MM.1S (cell line): ENCODE results near the gene DACT2.
"Not testable (repeated sequence)": the region's sequence is repeated elsewhere in the genome, so short reads cannot be mapped to it uniquely, and the experiment has no call there.

Source experiments
- DNase-seq: peaks from one replicate; pipeline ENCODE4 v3.0.0-alpha.2; 2015
- H2AFZ ChIP-seq: fragments of 300-600 bp; sonication (generic); 2 replicates; pipeline ENCODE4 v1.6.0; 2016; ENCODE audit warnings: antibody characterized with exemption, low read length
- H3F3A ChIP-seq: fragments of 300-600 bp; sonication (generic); 2 replicates; pipeline ENCODE4 v1.6.1; 2016; ENCODE audit warnings: mild to moderate bottlenecking, antibody characterized with exemption, low read length, moderate library complexity, mixed read lengths; ENCODE audit not compliant: insufficient read depth
- H3K27ac ChIP-seq: fragments of 300-600 bp; sonication (generic); 2 replicates; pipeline ENCODE4 v1.5.1; 2016; ENCODE audit warnings: mild to moderate bottlenecking, low read length
- H3K27me3 ChIP-seq: fragments of 300-600 bp; sonication (generic); replicated peaks from 2 replicates; pipeline ENCODE4 v1.6.0; 2016; ENCODE audit warnings: low read length; ENCODE audit not compliant: insufficient read depth
- H3K36me3 ChIP-seq: fragments of 300-600 bp; sonication (generic); replicated peaks from 2 replicates; pipeline ENCODE4 v1.6.1; 2016; ENCODE audit warnings: mild to moderate bottlenecking, low read length, mixed read lengths; ENCODE audit not compliant: insufficient read depth
- H3K4me1 ChIP-seq: fragments of 300-600 bp; sonication (generic); 2 replicates; pipeline ENCODE4 v1.6.1; 2016; ENCODE audit warnings: low read length, mixed read lengths
- H3K4me2 ChIP-seq: fragments of 300-600 bp; sonication (generic); 2 replicates; pipeline ENCODE4 v1.6.0; 2016; ENCODE audit warnings: low read depth, low read length
- H3K4me3 ChIP-seq: fragments of 300-600 bp; sonication (generic); 2 replicates; pipeline ENCODE4 v1.5.1; 2016; ENCODE audit warnings: low read length, mixed read lengths
- H3K79me2 ChIP-seq: fragments of 300-600 bp; sonication (generic); 2 replicates; pipeline ENCODE4 v1.6.1; 2016; ENCODE audit warnings: mixed run types, low read length, mixed read lengths
- H3K9ac ChIP-seq: fragments of 300-600 bp; sonication (generic); 2 replicates; pipeline ENCODE4 v1.6.1; 2016; ENCODE audit warnings: low read length, mixed read lengths
- H3K9me2 ChIP-seq: fragments of 300-600 bp; sonication (generic); replicated peaks from 2 replicates; pipeline ENCODE4 v1.6.1; 2016; ENCODE audit warnings: mild to moderate bottlenecking, low read length, mixed read lengths; ENCODE audit not compliant: insufficient read depth
- H3K9me3 ChIP-seq: fragments of 300-600 bp; sonication (generic); replicated peaks from 2 replicates; pipeline ENCODE4 v1.6.1; 2016; ENCODE audit warnings: mild to moderate bottlenecking, low read length, mixed read lengths; ENCODE audit not compliant: insufficient read depth
- H4K20me1 ChIP-seq: fragments of 300-600 bp; sonication (generic); 2 replicates; pipeline ENCODE4 v1.6.1; 2016; ENCODE audit warnings: mild to moderate bottlenecking, low read length, moderate library complexity, mixed read lengths; ENCODE audit not compliant: insufficient read depth
- CTCF ChIP-seq: fragments of 300-600 bp; sonication (generic); IDR thresholded peaks from 2 replicates; pipeline ENCODE4 v1.5.1; 2016; ENCODE audit warnings: antibody characterized with exemption, low read length, mixed read lengths
- EZH2 ChIP-seq: fragments of 300-600 bp; sonication (generic); optimal IDR thresholded peaks from 2 replicates; pipeline ENCODE3; 2017; ENCODE audit warnings: low read depth, mild to moderate bottlenecking, antibody characterized with exemption, low read length, mixed read lengths
- EZH2phosphoT487 ChIP-seq: fragments of 300-600 bp; sonication (generic); IDR thresholded peaks from 2 replicates; pipeline ENCODE4 v1.6.1; 2018; ENCODE audit warnings: antibody characterized with exemption, low read length

The DACT2 gene

GRCh38 chr6:168290095-168290494 lies 29.5 kb downstream of the DACT2 start:
- H3K36me3 ChIP-seq, result no peaks in the 10 kb centered on the region
- H3K9me3 ChIP-seq, result no peaks in the 10 kb centered on the region
- H3K79me2 ChIP-seq, result no peaks in the 10 kb centered on the region
- no peak overlapping the region for H3K4me2 ChIP-seq
- H3K4me1 ChIP-seq, result no peaks in the 10 kb centered on the region
- no peak overlapping the region for H3K9ac ChIP-seq
- DNase-seq, result no peak
- no peak overlapping the region for H2AFZ ChIP-seq
- H3K27me3 ChIP-seq, result peaks cover 2% of the 10 kb centered on the region; the same call in 1 of the 2 replicates
- H3K9me2 ChIP-seq, result no peaks in the 10 kb centered on the region
- no peak overlapping the region for H3K4me3 ChIP-seq
- TF ChIP-seq CTCF, result no peak
- no peak for TF ChIP-seq EZH2
- TF ChIP-seq EZH2phosphoT487, result no peak
- H3K27ac ChIP-seq, result no peak overlapping the region
- no peaks in the 10 kb centered on the region for H3F3A ChIP-seq
- no peaks in the 10 kb centered on the region for H4K20me1 ChIP-seq

- H3K9me3 ChIP-seq, result no peaks in the 10 kb centered on the region
- H3K36me3 ChIP-seq, result no peaks in the 10 kb centered on the region
- no peaks in the 10 kb centered on the region for H3K9me2 ChIP-seq
- no peak overlapping the region for H3K4me2 ChIP-seq
- H3K4me1 ChIP-seq, result no peaks in the 10 kb centered on the region
- H3K27ac ChIP-seq, result no peak overlapping the region
- no peak for DNase-seq
- H3K27me3 ChIP-seq, result peaks cover 7% of the 10 kb centered on the region; the same call in 1 of the 2 replicates
- H3K79me2 ChIP-seq, result no peaks in the 10 kb centered on the region
- H3K4me3 ChIP-seq, result no peak overlapping the region
- H2AFZ ChIP-seq, result no peak overlapping the region
- no peaks in the 10 kb centered on the region for H3F3A ChIP-seq
- H3K9ac ChIP-seq, result no peak overlapping the region
- H4K20me1 ChIP-seq, result no peaks in the 10 kb centered on the region
- TF ChIP-seq CTCF (no peak), EZH2phosphoT487 (no peak), EZH2 (no peak)
These were observed 30.0 kb downstream of the DACT2 start for GRCh38 chr6:168289571-168289962.

- DNase-seq, result no peak
- Histone ChIP-seq H2AFZ (no peak overlapping the region), H3K4me3 (no peak overlapping the region), H3F3A (no peaks in the 10 kb centered on the region), H3K4me1 (no peaks in the 10 kb centered on the region), H3K27me3 (peaks cover 7% of the 10 kb centered on the region; the same call in 1 of the 2 replicates), H3K9me2 (no peaks in the 10 kb centered on the region), H3K4me2 (no peak overlapping the region), H3K36me3 (no peaks in the 10 kb centered on the region), H3K9ac (no peak overlapping the region), H3K79me2 (no peaks in the 10 kb centered on the region), H3K9me3 (no peaks in the 10 kb centered on the region), H4K20me1 (no peaks in the 10 kb centered on the region), H3K27ac (no peak overlapping the region)
- TF ChIP-seq EZH2 (no peak), EZH2phosphoT487 (no peak), CTCF (no peak)
These were observed 30.6 kb downstream of the DACT2 start for GRCh38 chr6:168288781-168289570.

GRCh38 chr6:168287460-168287859 lies 32.1 kb downstream of the DACT2 start:
- not testable (repeated sequence) for H4K20me1 ChIP-seq

GRCh38 chr6:168286771-168287446 lies 32.7 kb downstream of the DACT2 start:
- not testable (repeated sequence) for H3K9me3 ChIP-seq, DNase-seq, H3K36me3 ChIP-seq, H3K9ac ChIP-seq, H3K27me3 ChIP-seq, H3K4me1 ChIP-seq, H2AFZ ChIP-seq, H3K4me2 ChIP-seq, H4K20me1 ChIP-seq, H3K9me2 ChIP-seq, H3K4me3 ChIP-seq, H3K79me2 ChIP-seq, H3F3A ChIP-seq, H3K27ac ChIP-seq

More at GRCh38 chr6:168287460-168287859, 32.1 kb downstream of the DACT2 start:
- H3K4me1 ChIP-seq, H3K79me2 ChIP-seq, H2AFZ ChIP-seq, H3K27ac ChIP-seq, H3K9me3 ChIP-seq, H3F3A ChIP-seq, H3K9me2 ChIP-seq, H3K9ac ChIP-seq, H3K36me3 ChIP-seq, DNase-seq, H3K27me3 ChIP-seq, H3K4me3 ChIP-seq, H3K4me2 ChIP-seq: not testable (repeated sequence)
